HG03095 (cell line): ENCODE data around the gene CCDC33.
"Not testable (repeated sequence)": the region's sequence is repeated elsewhere in the genome, so short reads cannot be mapped to it uniquely, and the experiment has no call there.

ENCODE experiments used
- ATAC-seq: cut with Tn5 transposase; IDR thresholded peaks from one replicate; pipeline ENCODE4 v1.9.1; 2021; ENCODE audit warnings: moderate library complexity; ENCODE audit not compliant: unreplicated experiment

The CCDC33 gene

DNA sequence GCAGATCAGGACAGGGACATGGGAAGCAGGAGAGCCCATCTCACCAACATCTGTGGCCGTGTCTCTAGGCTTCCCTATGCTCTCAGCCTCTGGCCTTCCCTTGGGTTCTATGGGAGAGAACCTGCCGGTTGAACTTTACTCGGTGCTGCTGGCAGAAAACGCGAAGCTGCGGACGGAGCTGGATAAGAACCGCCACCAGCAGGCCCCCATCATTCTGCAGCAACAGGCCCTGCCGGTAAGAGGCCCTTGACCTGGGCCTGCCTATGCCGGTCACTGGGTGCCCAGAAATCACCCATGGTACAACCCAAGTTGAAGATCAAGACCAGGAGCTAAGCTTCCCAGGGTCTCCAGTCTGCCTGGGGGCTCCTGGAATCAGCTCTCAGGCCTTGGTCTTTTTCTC, 96.5 kb downstream of the CCDC33 start:
- no peak for ATAC-seq

DNA sequence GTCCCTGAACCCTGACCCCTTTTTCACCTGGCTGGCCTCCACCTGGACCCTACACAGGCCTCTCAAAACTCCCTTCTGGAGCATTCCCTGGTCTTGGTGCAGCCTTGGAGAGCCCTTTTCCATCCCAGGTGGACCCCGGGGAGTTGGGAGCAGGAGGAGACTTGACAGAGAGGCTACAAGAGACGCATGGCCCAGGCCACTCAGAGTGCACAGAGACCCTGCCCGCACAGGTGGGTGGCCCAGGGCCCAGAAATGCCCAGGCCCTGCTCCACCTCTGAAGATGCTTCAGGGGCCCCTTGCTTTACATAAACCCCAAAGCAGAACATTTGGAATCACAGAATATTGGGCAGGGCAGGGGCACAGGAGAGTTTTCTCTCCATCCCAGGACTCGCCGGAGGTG, 97.0 kb downstream of the CCDC33 start:
- no peak for ATAC-seq

DNA sequence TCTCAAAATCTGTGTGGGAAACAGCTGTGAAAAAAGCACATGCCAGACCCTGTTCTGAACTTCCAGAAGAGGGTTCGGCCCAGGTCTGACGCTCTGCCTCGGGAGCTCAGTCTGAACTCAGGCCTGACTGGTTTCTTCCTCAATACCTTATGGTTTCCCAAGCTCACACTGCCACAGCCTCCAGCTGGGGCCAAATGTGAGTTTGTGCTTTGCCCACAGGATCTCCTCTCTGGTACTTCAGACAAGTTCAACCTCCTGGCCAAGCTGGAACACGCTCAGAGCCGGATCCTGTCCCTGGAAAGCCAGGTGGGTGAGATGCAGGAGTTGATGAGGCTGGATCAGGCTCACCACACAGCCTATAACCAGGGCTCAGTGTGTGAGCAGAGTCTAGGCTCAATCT, 97.5 kb downstream of the CCDC33 start:
- ATAC-seq = no peak

DNA sequence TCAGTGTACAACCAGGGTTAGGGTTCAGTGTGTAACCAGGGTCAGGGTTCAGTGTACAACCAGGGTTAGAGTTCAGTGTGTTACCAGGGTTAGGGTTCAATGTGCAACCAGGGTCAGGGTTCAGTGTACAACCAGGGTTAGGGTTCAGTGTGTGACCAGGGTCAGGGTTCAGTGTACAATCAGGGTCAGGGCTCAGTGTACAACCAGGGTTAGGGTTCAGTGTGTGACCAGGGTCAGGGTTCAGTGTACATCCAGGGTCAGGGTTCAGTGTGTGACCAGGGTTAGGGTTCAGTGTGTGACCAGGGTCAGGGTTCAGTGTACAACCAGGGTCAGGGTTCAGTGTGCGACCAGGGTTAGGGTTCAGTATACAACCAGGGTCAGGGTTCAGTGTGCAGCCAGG, 98.0 kb downstream of the CCDC33 start:
- no peak for ATAC-seq

DNA sequence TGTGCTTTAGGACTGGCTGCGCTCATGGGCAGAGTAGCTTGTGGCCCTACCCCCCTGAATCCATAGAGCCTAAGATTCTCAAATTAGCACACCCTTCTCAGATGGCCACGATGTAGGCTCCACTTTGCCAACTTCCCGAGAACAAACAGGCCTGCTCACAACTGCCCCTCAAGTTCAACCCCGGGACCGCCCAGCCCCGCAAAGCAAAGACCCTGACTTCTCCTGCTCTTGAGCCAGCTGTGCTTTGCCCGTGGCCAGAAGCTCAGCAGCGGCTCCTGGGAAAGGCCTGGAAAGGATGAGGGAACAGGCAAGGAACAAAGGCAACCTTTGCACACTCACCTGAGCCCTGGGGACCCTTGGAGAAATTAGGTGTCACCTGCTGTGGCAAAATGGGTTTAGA, 99.3 kb downstream of the CCDC33 start:
- no peak for ATAC-seq

DNA sequence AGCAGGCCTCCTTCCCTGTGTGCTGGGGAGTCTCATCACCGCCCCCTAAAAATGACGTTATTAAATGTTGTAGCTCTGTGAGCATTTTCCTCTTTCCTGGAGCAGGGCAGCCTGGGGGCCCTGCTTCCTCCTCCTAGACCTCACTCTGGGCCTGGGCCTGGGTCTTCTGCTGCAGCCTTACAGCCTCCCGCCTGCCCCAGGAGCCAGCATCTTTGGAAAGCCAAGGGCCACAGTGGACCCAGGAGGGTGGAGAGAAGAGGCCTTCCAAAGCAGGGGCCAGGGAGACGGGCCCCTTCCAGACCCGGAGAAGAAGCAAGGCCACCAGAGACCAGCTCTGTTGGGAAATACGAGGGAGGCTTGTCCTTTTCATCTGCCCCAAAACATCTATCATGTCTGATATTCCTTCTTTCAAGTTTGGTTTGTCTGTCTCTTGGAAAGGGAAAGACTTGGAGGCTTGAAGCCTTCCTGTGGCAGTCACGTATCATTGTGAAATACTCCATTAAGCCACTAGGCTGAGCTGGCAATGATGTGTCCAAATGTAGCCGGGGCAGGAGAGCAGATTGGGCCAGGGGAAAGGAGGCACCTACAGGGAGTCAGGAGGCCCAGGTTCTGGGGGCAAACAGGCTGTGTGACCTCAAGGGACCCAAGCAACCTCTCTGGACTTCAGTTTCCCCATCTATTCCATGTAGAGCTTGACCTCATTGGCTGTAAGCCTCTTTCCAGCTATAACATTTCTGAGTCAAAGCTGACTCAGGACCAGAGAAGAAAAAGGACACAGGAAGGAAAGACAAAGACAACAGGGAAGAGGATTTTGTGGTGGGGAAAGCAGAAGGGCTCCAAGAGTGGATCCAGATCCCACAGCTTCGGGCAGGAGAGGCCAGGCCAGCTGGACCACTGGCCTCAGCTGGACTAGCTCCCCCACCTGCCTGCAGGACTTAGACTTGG, 100.2 kb downstream of the CCDC33 start:
- no peak for ATAC-seq

DNA sequence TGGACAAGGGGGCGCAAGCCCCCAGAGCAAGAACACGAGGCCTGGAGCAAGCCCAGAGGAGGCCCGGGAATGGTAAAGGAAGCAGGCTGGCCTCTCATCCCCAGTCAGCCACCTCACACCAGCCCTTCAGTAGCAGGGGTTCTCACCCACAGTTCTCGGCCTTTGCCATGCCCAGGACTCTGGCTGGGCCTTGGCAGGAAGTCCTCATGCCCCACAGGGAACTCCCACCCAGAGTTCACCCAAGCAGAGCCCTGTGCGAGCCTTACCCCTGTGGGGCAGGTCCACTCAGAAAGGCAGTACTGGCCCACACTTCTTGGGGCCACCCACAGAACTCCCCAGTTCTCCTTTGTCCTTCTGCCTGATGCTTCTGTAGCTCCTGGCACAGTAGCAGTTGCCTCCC, 101.0 kb downstream of the CCDC33 start:
- ATAC-seq = no peak

DNA sequence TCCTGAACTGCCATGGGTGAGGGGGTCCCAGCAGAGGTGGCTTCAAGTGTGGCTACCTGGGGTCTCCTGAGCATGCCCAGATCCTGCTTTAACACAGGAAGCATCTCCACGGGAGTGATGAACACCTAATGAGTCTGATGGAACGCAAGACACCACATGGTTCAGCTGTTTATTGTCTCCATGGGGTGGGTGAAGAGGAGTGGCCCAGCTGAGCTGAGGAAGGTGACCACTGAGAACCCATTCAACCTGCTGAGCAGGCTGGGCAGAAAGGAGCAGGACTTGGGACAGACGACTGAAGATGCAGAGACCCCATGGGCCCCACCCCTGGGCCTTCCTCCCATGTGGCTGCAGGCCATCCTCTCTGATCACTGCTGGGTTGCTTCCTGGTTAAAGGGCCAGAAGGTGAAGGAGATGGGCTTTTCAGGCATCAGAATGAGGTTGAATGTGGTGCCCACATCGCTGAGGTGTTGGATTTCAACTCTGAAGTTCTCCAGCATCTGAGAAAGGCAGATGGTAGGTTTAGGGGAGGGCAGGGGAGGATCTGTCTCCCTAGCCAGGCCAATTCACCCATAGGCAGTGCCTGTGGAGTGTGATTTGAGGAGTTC, 101.6 kb downstream of the CCDC33 start:
- ATAC-seq = no peak

DNA sequence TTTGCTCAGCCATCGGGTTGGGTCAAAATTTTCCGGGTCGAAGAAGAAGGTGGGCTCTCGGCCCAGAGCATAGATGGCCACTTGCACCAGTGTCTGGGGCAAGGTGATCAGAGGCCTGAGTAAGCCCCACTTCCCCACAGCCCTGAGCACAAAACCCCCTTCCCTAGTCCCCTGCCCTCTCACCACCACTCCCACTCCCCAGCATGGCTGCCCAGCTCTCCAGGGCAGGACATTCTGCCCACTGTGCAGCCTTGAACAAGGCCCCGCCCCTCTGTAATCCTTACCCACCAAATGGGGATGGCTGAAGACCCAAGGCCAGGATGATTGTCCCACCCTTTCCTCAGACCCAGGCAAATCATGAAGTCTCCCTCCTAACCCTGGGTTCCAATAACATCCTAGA, 102.5 kb downstream of the CCDC33 start:
- no peak for ATAC-seq

DNA sequence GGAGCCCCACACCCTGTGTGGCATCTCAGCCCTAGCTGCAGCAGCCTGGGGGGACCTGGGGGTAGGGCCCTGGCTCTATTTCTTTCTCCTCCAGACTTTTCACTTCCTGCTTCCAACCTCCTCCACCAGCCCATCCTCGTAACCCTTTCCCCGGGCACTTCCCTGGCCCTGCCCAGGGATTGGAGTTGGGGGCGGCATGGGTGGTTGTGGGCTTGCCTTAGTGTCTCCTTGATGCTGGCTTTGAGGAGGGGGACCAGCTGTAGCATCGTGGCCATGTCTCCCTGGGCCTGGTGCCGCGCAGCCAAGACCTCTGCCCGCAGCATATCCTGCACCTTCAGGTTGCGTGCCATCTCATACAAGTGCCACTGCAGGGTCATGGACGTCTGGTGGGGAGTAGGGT, 103.2 kb downstream of the CCDC33 start:
- no peak for ATAC-seq

DNA sequence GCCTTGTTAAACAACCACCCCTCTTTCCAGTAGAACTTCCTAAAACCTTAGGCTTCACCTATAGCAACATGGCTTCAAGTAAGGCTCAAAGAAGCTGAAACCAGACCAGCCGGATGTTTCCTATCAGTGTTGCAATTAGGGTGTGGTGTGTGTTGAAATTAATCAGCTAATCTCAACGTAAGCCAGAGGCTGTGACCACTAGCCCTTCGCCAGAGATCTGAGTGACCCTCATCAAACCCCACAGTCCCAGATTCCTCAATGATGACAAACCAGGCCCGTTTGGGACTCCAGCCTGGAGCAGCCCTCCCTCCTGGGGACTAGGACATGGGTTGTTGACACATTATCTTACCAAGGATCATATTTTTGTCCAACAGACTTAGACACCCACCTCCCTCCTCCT, 104.0 kb downstream of the CCDC33 start:
- ATAC-seq = no peak

DNA sequence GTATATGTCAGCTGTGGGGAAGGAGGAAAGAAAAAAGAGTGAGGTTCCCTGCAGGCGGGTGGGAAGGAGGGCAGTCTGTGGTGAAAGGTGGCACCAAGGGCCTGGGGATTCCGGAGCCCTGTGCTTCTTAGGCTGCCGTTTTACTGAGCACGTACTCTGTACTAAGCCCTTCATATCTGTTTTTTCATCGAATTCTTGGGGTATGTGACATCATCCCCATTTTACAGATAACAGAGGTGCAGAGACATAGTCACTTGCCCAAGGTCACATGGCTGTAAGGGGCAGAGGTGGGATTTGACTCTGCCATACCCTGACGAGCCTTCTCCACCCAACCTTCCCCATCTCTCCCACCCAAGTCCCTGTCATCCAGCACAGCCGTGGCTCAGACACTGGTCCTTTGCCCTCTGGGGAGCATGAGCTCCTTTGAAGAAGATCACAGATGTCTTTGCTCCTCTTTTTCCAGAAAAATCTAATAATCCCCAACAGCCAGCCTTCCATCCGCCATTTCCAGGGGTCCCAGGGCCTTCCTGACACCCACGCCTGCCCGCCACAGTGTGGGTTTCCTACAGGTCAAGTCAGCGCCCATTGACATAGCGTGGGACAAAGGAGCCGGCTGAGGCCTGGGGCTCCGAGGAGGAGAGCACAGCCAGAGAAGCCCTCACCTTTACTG, 107.1 kb downstream of the CCDC33 start:
- ATAC-seq = no peak

DNA sequence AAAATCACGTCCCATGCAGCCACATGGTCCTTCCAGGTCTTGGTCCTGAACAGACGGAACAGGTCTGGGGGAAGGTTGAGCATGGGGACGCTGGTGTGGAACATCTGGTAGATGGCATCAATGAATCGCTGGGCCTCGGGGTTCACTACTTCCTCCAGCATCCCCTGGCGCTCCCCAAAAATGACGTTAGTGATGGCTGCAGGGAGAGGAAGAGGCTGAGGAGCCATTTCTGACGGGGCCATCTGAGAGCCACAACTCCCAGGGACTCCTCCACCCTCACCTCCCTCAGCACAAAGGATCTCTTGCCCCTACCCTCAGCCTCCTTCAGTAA, 107.6 kb downstream of the CCDC33 start:
- no peak for ATAC-seq

DNA sequence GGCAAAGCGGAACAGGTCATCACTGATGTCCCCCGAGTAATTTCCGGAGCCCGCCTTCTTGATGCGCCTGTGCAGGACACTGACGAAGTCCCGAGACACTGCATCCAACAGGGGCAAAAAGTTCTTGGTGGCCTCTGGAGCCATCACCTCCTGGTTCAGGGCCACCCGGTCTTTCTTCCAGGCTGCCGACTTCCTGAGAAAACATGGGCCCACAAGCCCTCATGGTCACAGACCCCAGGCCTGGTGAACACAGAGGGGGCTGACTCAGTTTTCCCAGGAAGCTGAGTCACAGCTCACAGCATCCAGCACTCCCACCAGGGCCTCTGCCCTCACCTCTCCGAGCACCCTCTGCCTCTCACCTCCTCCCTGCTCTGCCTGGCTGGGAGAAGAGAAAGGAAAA, 108.9 kb downstream of the CCDC33 start:
- no peak for ATAC-seq

DNA sequence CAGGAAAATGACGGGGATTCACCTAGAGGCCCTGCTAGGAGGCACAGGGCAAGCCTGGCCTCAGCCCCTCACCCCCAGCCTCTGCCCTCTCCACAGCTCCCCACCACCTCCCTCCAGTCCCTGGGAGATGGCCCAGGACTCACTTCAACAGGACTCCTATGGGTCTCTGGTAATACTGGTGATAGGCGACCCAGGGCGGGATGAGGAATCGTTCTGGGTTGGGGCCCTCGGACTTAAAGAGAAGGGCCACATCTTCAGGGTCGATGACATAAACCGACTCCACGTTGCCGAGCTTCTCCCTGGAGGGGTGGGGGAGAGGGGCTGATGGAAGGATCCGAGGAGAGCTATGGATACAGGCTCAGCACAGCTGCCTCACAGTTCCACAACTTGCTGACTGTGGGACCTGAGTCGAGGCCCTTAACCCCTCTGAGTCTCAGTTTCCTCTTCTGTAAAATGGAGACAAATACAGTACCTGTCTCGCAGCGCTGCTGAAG, 111.7 kb downstream of the CCDC33 start:
- ATAC-seq = no peak

DNA sequence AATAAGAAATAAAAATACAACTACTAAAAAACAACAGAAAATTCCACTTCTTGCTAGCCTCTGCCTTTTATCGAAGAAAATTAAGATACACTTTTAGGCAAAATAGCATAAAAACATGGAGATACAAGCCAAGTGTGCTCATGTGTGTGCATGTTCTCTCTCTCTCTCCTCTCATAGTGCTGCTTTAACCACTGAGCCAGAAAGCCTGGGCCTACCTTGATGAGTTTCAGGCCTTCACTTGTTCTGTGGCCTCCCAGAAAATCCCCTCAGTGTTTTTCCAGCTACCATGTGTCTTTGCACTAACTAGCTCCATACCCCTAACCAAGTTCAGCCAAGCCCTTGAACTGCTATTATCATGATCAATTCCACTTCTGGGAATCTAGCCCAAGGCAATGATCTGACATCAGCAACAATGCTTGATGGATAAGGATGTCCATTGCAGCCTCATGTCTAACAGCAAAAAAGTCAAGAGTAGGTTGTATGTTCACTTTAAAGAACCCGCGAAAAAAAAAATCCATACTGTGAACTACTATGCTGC, 113.2 kb downstream of the CCDC33 start:
- no peak for ATAC-seq

DNA sequence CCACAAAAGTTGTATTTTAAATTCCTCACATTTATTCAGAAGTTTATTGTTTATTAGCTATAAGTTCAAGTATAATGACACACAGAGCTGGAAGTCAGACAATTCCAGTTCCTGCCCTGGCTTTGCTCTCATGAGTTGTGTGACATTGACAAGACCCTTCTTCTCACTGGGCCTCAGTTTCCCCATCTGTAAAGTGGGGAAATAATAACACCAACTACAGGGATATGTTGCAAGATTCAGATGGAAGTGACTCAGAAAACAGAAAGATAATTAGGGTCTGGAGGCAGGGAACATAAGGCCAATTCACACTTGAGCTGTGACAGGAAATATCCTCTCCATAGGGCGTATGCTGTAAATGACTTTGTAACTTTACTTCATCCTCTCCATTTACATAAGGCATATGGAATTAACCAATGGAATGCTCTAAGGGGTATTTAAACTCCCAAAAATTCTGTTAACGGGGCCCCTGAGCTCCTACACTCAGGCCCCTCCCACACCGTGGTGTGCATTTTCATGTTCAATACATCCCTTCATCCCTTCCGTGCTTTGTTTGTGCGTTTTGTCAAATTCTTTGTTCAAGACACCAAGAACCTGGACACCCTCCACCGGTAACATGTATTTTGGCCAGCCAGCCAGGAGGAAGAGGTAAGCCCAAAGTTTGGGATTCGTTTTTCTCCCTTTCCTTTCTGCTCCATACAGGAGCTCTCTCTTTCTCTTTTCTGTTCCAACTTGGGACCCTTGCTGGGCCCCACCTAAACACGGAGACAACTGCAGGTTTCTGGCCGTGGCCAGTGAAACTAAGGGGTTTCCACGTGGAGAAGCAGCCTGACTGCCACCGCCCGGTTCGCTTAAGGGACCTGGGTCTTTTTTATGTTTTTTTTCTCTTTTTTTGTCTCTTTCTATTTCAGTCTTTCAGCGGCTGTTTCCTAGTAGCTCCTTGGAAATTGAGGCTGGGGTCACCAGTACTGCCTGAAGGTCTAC, 114.5 kb downstream of the CCDC33 start:
- ATAC-seq = no peak

DNA sequence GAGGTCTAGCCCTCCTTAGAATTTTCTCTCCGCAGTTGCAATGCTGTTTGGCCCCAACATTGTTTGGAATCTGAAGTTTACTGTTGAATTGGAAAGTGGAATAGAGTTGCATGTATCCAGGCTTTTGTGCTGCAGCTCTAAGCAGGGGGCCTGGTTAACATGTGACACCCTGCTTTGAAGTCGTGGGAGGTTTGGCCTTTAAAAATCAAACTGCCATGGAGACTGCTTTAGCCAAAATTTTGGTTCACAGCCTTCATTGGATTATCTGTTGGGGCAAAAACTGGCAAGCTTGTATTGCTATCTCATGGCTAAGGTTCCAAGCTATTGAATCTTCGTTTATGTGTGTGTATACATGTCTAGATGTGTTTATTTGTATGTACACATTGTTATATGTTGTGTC, 115.5 kb downstream of the CCDC33 start:
- ATAC-seq = no peak

DNA sequence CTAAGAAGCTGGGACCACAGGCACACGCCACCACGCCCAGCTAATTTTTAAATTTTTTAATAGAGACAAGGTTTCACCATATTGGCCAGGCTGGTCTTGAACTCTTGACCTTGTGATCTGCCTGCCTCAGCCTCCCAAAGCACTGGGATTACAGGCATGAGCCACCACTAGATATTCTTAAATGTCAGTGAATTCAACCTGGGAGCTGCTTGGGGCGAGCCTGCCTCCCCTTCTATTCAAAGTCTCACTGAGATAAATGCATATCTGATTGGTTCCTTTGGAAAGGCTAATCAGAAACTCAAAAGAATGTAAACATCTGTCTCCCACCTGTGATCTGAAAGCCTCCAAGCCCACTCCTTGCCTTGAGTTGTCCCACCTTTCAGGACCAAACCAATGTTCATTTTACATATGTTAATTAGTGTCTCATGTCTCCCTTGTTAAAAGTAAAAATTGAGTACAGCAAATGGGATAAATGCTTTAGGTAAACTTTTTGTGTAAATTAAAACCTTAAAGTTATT, 116.3 kb downstream of the CCDC33 start:
- ATAC-seq = no peak

DNA sequence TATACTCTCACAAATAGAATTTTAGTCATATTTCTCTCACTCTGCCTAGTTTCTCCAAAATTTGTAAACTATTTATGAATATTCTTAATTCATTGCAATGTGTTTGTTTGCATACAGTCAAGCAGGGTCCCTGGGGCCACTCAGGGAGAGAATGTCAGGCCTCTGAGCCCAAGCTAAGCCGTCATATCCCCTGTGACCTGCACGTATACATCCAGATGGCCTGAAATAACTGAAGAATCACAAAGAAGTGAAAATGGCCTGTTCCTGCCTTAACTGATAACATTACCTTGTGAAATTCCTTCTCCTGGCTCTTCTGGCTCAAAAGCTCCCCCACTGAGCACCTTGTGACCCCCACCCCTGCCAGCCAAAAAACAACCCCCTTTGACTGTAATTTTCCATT, 117.9 kb downstream of the CCDC33 start:
- not testable (repeated sequence) for ATAC-seq
